ENCODE results near the gene RAPGEFL1. TPM values are rescaled to one million over a fixed set of nuclear protein-coding genes. Genes with fewer than 3 reads are reported as not detected.

RAPGEFL1 gene
- total RNA-seq, 1 experiment from 2014 or later: 23.6 TPM

GRCh38 chr17:40244255-40244654 is 67.0 kb downstream of the RAPGEFL1 start:
- no peak for TF ChIP-seq CTCF (conservative IDR thresholded peaks at IDR 0.05)
- Histone ChIP-seq H4K20me1 (ENCODE audit: control insufficient read depth, insufficient read depth, insufficient read length) (no peaks in the 10 kb centered on the region), H2BK20ac (ENCODE audit: low read depth, low read length, poor library complexity, severe bottlenecking) (no peak overlapping the region), H3K4ac (ENCODE audit: low read depth, low read length) (no peak overlapping the region), H3K9ac (ENCODE audit: extremely low read depth, insufficient read length, low read length) (no peak overlapping the region), H3K9me3 (ENCODE audit: control insufficient read depth, low read depth, low read length) (no peaks in the 10 kb centered on the region), H3K4me1 (ENCODE audit: insufficient read depth, low read length) (no peaks in the 10 kb centered on the region), H3K79me1 (ENCODE audit: insufficient read depth, low read depth, low read length, poor library complexity, severe bottlenecking) (no peaks in the 10 kb centered on the region), H3K56ac (ENCODE audit: insufficient read length, low read depth, low read length) (no peak overlapping the region), H3T11ph (ENCODE audit: low read length) (no peak overlapping the region), H3K18ac (ENCODE audit: insufficient read length, low read depth, low read length) (no peak overlapping the region), H2BK5ac (ENCODE audit: insufficient read length, low read length) (no peak overlapping the region), H2AFZ (ENCODE audit: low read length) (no peak overlapping the region), H3K23ac (ENCODE audit: insufficient read length, low read depth, low read length) (no peak overlapping the region), H3K27ac (ENCODE audit: insufficient read length, low read depth, low read length) (no peak overlapping the region), H4K5ac (ENCODE audit: insufficient read length, low read depth, low read length) (no peak overlapping the region), H2BK15ac (ENCODE audit: low read depth, low read length) (no peak overlapping the region), H2BK120ac (ENCODE audit: low read depth, low read length, poor library complexity, severe bottlenecking) (no peak overlapping the region), H2BK12ac (ENCODE audit: insufficient read length, low read depth, low read length) (no peak overlapping the region), H3K23me2 (ENCODE audit: insufficient read length, low read depth, low read length, poor library complexity, severe bottlenecking) (no peaks in the 10 kb centered on the region), H4K91ac (ENCODE audit: insufficient read length, low read depth, low read length) (no peak overlapping the region), H2AK5ac (ENCODE audit: insufficient read length, low read length) (no peak overlapping the region), H3K4me2 (ENCODE audit: insufficient read depth, insufficient read length, low read length) (no peak overlapping the region), H3K14ac (ENCODE audit: insufficient read depth, low read length) (no peak overlapping the region), H3K27me3 (ENCODE audit: insufficient read depth, low read length) (no peaks in the 10 kb centered on the region), H3K79me2 (ENCODE audit: insufficient read depth, low read length) (no peaks in the 10 kb centered on the region; the same call in 1 of the 2 replicates), H4K8ac (replicated peaks; ENCODE audit: insufficient read length, low read depth, low read length) (no peak overlapping the region)
- Mint-ChIP-seq H3K36me3 (ENCODE audit: insufficient read depth in 1 of 3, low read depth in 3 of 3) (peaks cover 0 to 2% (median 0%) of the 10 kb centered on the region in 3 experiments; a peak in 1 of 7 replicates), H3K9me3 (no peaks in the 10 kb centered on the region), H3K27ac (peak overlapping the region in 1 of 3 experiments; percentile 2; a peak in 2 of 7 replicates), H3K4me1 (no peaks in the 10 kb centered on the region), H3K4me3 (no peak overlapping the region), H3K27me3 (ENCODE audit: low read depth) (no peaks in the 10 kb centered on the region)
- WGBS (ENCODE audit: extremely low coverage, insufficient read length, low lambda C conversion rate): no CpG with 5 or more reads among the region's 4 CpGs
- DNase-seq: no peak

Small RNAs within 50 kb of the gene (microRNA-seq; reads per million reads assigned to microRNA genes)
- gene MIR6866 (ENCODE audit: borderline microRNAs expressed) (not detected), gene MIR6867 (ENCODE audit: borderline microRNAs expressed) (not detected)

Other genes starting within 250 kb of the RAPGEFL1 start
- gene ORMDL3, start 249.9 kb upstream of the RAPGEFL1 start, total RNA-seq (2021): 58.6 and 63.3 TPM in 2 replicates
- not detected in 2 replicates for gene LRRC3C, start 249.7 kb upstream of the RAPGEFL1 start, total RNA-seq (2021)
- not detected in 2 replicates for gene GSDMA, start 214.5 kb upstream of the RAPGEFL1 start, total RNA-seq (2021)
- 174 and 177 TPM in 2 replicates for gene PSMD3, start 196.7 kb upstream of the RAPGEFL1 start, total RNA-seq (2021)
- gene CSF3, start 162.0 kb upstream of the RAPGEFL1 start, total RNA-seq (2021): not detected in 2 replicates
- 104 and 105 TPM in 2 replicates for gene MED24, start 123.1 kb upstream of the RAPGEFL1 start, total RNA-seq (2021)
- gene THRA, start 114.5 kb upstream of the RAPGEFL1 start, total RNA-seq (2021): 9.8 and 10.1 TPM in 2 replicates
- gene NR1D1, start 76.9 kb upstream of the RAPGEFL1 start, total RNA-seq (2021): 8.6 and 8.7 TPM in 2 replicates
- gene MSL1, start 55.5 kb upstream of the RAPGEFL1 start, total RNA-seq (2021): 101 and 105 TPM in 2 replicates
- 123 and 137 TPM in 2 replicates for gene CASC3, start 36.9 kb upstream of the RAPGEFL1 start, total RNA-seq (2021)
- gene WIPF2, start 41.8 kb downstream of the RAPGEFL1 start, total RNA-seq (2021): 22.2 and 24.2 TPM in 2 replicates
- 131 and 141 TPM in 2 replicates for gene CDC6, start 110.4 kb downstream of the RAPGEFL1 start, total RNA-seq (2021)
- gene RARA, start 131.7 kb downstream of the RAPGEFL1 start, total RNA-seq (2021): 16.7 and 17.6 TPM in 2 replicates
- gene GJD3, start 187.3 kb downstream of the RAPGEFL1 start, total RNA-seq (2021): not detected in 2 replicates
- gene TOP2A, start 240.4 kb downstream of the RAPGEFL1 start, total RNA-seq (2021): 230 TPM in 2 replicates

All from H9 (cell line).